Psoas muscle (tissue), 8 donors: ENCODE data around the gene KIF11. TPM values are rescaled to one million over a fixed set of nuclear protein-coding genes. Genes with fewer than 3 reads are reported as not detected.
"Not testable (repeated sequence)": the region's sequence is repeated elsewhere in the genome, so short reads cannot be mapped to it uniquely, and the experiment has no call there.

ENCODE experiments used
- ATAC-seq, 4 donors: fragments of 200-7000 bp; cut with Tn5 transposase; one replicate each; pipeline ENCODE4 v1.9.1; 2020; ENCODE audit warnings: moderate library complexity in 3 of 4, mild to moderate bottlenecking in 2 of 4
- DNase-seq, 2 donors: peaks; one replicate each; pipeline ENCODE4 v3.0.0-alpha.2; 2020
- H3K27ac ChIP-seq: fragments of 200-600 bp; one replicate; pipeline ENCODE4 v1.8.0; 2022
- H3K27me3 ChIP-seq, 3 donors: fragments of 200-600 bp in 1 of 3; one replicate each; pipeline versions ENCODE4 v1.6.1 to v1.8.0; 2013 to 2022; ENCODE audit warnings: low read length in 2 of 3, mild to moderate bottlenecking in 2 of 3, moderate library complexity in 1 of 3; ENCODE audit not compliant: insufficient read depth in 3 of 3
- H3K36me3 ChIP-seq, 2 donors: fragments of 200-600 bp in 1 of 2; one replicate each; pipeline versions ENCODE4 v1.6.1 to v1.8.0; 2013 to 2022; ENCODE audit warnings: low read depth in 1 of 2, mild to moderate bottlenecking in 1 of 2, moderate library complexity in 1 of 2; ENCODE audit not compliant: insufficient read depth in 1 of 2
- H3K4me1 ChIP-seq: fragments of 200-600 bp; one replicate; pipeline ENCODE4 v1.8.0; 2022
- H3K4me3 ChIP-seq: fragments of 200-600 bp; one replicate; pipeline ENCODE4 v1.8.0; 2022; ENCODE audit warnings: mild to moderate bottlenecking
- H3K9me3 ChIP-seq: fragments of 200-600 bp; one replicate; pipeline ENCODE4 v1.8.0; 2022
- WGBS, 3 donors: extraction: QIAGEN DNeasy Blood & Tissue Kit; methylation state at CpG; one replicate each; pipeline versions ENCODE4 v1.1.6 to v1.1.7; 2013; 5-methylcytosine and 5-hydroxymethylcytosine counted together
- intact Hi-C, 2 donors: fragments of 100-400 bp; cut with DNase I; formaldehyde crosslinking; loops; one replicate each; pipeline versions ENCODE4 v1.11.0 to v1.14.2; 2022
- polyA plus RNA-seq, 3 donors: library from polyadenylated mRNA; stranded (reverse); fragments of 200-250 nt; gene quantifications; one replicate each; pipeline ENCODE4 v1.2.3, GENCODE V29; 2013
- total RNA-seq, 4 donors: library from RNA; stranded (reverse); fragmentation: NEBNext Ultra II Directional in 2 of 4; extraction: Animal tissue kit (Norgen Biotek cat#: 25700) in 2 of 4; gene quantifications; one replicate each; pipeline versions ENCODE4 v1.2.1 to v1.2.4, GENCODE V29; 2021 to 2023
- TF ChIP-seq, protein P1 (sequence below): fragments of 200-600 bp; IDR thresholded peaks from one replicate; pipeline ENCODE4 v1.8.0; 2022; ENCODE audit warnings: antibody characterized with exemption
- donor health status: healthy with polysubstance abuse.
- donor health status: DM: no; HTN: no; CAD: no; lungs with moderate emphysema.
- donor health status: Bipolar disorder and iron deficiency.
- donor health status: healthy.
- donor health status: DM: yes; HTN: yes; CAD: no.
- donor health status: DM: no; HTN: no; CAD: no.
- donor health status: DM: no; HTN: no; CAD: no.
- donor health status: DM: yes; HTN: yes; CAD: no.

KIF11 gene
- total and polyA plus RNA-seq, 7 donors = 0.08 to 0.40 (median 0.23) TPM

- no peak overlapping the region for H3K27ac ChIP-seq
- no peak for DNase-seq
- TF ChIP-seq, protein P1, sequence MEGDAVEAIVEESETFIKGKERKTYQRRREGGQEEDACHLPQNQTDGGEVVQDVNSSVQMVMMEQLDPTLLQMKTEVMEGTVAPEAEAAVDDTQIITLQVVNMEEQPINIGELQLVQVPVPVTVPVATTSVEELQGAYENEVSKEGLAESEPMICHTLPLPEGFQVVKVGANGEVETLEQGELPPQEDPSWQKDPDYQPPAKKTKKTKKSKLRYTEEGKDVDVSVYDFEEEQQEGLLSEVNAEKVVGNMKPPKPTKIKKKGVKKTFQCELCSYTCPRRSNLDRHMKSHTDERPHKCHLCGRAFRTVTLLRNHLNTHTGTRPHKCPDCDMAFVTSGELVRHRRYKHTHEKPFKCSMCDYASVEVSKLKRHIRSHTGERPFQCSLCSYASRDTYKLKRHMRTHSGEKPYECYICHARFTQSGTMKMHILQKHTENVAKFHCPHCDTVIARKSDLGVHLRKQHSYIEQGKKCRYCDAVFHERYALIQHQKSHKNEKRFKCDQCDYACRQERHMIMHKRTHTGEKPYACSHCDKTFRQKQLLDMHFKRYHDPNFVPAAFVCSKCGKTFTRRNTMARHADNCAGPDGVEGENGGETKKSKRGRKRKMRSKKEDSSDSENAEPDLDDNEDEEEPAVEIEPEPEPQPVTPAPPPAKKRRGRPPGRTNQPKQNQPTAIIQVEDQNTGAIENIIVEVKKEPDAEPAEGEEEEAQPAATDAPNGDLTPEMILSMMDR = no peak
- no peaks in the 10 kb centered on the region for H3K9me3 ChIP-seq
- 88 to 97% (median 90%) methylated on average over 4 of the region's 4 CpGs for WGBS, 3 donors
- H3K4me1 ChIP-seq = peaks cover 36% of the 10 kb centered on the region
- no peaks in the 10 kb centered on the region for H3K27me3 ChIP-seq
- peak in 1 of 4 donors; percentile 45 for ATAC-seq
- intact Hi-C loops = no loop called here
- peaks cover 0 to 10% of the 10 kb centered on the region in 2 donors for H3K36me3 ChIP-seq
- no peak overlapping the region for H3K4me3 ChIP-seq
Measured at GRCh38 chr10:92567952-92568600, 24.9 kb upstream of the KIF11 start.

DNA sequence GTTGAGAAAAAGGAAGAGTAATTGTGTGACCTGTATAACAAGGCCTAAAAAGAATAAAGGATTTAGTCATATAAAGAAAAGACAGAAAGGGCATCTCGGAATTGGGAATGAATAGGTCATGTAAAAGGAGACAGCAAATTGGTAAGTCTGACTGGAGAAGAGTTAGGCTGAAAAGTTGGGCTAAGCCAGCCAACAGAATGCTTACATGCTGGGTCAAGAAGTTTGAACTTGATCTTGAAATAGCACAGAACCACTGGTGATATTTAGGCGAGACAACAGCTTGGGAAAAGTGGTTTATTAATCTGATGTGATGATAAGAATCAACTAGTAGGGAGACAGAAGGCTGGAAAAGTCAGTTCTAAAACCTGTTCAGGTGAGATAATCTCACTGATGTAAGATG is 23.9 kb upstream of the KIF11 start:
- Histone ChIP-seq H3K9me3 (no peaks in the 10 kb centered on the region), H3K36me3 (peaks cover 0 to 10% of the 10 kb centered on the region in 2 donors), H3K4me3 (no peak overlapping the region), H3K4me1 (peaks cover 36% of the 10 kb centered on the region), H3K27ac (no peak overlapping the region), H3K27me3 (no peaks in the 10 kb centered on the region)
- TF ChIP-seq, protein P1 = no peak
- ATAC-seq (no peak), DNase-seq (no peak)
- 62 to 84% (median 66%) methylated on average over 2 of the region's 2 CpGs for WGBS, 3 donors
- intact Hi-C loops = no loop called here

DNA sequence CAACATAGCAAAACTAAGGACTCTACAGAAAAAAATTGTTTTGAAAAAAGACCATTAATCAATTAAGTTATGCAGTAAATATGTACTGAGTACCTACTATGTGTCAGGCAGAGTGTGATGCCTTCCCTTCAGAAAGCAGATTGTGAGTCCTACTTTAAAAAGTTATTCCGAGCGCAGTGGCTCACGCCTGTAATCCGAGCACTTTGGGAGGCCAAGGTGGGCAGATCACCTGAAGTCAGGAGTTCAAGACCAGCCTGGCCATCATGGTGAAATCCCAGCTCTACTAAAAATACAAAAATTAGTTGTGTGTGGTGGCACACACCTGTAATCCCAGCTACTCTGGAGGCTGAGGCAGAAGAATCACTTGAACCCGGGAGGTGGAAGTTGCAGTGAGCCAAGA is 23.3 kb upstream of the KIF11 start:
- not testable (repeated sequence) for DNase-seq, H3K27ac ChIP-seq, H3K9me3 ChIP-seq, H3K4me3 ChIP-seq, ATAC-seq, H3K27me3 ChIP-seq
- H3K36me3 ChIP-seq = peaks cover 0 to 10% of the 10 kb centered on the region in 2 donors
- WGBS, 3 donors = 91 to 97% (median 91%) methylated on average over 5 of the region's 5 CpGs
- intact Hi-C loops = loop anchor here in 1 of 2 donors (5.0 kb wide), 1 partner anchor 52 kb away; no protein-coding TSS in a partner anchor
- H3K4me1 ChIP-seq = peaks cover 37% of the 10 kb centered on the region

DNA sequence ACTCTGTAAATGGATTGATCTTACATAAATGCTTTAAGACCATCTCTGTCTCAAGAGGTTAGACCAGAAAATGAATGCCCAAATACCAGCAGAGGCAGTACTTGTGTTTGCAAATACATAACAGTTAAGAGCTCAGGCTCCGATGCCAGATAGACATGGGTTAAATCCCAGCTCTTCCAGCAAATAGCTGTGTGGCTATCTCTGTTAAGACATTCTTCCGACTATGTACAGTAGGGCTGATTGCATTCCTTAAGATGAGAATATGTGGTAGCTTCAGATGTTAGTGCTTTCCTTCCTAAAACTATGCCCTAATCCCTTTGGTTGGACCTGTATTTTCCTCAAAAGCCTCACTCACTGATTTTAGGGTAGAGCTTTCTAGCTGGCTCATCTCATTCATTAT is 21.3 kb upstream of the KIF11 start:
- peak overlapping the region; percentile 93 for H3K4me3 ChIP-seq
- peaks cover 0 to 10% of the 10 kb centered on the region in 2 donors for H3K36me3 ChIP-seq
- ATAC-seq = no peak
- no peak for DNase-seq
- no peak overlapping the region for H3K27ac ChIP-seq
- peaks cover 42% of the 10 kb centered on the region for H3K4me1 ChIP-seq
- H3K27me3 ChIP-seq = no peaks in the 10 kb centered on the region
- H3K9me3 ChIP-seq = no peaks in the 10 kb centered on the region
- WGBS, 3 donors = 55 to 74% (median 58%) methylated on average over 2 of the region's 2 CpGs
- TF ChIP-seq, protein P1 = no peak
- intact Hi-C loops = loop anchor here in 1 of 2 donors (5.0 kb wide), 1 partner anchor 54 kb away; no protein-coding TSS in a partner anchor

DNA sequence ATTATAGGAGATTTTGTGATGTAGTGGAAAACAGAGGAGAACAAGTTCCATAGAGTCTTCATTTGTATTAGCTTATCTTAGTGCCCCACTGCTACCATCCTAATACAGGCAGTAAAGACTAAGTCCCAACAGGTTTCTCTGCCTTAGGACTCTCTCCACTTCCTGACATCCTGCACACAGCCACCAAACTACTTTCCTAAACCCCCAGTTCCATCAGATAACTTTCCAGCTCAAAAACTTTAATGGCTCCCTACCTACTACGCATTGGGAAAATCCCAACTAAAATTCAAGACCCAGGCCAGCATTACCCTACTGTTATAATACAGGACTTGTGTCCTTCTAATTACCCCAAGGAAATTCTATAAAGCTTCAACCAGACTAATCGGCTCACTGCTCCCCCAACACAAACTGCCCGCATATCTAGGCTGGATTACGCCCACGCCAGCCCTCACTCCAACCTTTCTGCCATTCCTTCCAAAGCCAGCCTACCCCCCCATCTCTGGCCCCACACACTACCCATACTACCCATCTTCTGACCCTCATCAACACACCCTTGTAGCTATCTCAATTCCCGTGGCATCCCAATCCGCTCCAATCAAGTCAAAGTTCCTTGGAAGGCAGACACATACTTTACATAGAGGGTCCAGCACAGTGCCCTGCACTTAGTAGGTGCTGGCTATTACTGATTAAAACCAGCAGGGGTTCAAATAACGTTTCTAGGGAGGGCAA is 20.4 kb upstream of the KIF11 start:
- H3K9me3 ChIP-seq = no peaks in the 10 kb centered on the region
- no peak for DNase-seq
- no peak for ATAC-seq
- peak overlapping the region; percentile 96 for H3K27ac ChIP-seq
- WGBS, 3 donors = 57 to 68% (median 59%) methylated on average over 8 of the region's 8 CpGs
- no peaks in the 10 kb centered on the region for H3K27me3 ChIP-seq
- H3K4me3 ChIP-seq = peak overlapping the region; percentile 93
- TF ChIP-seq, protein P1 = no peak
- H3K36me3 ChIP-seq = peaks cover 0 to 10% of the 10 kb centered on the region in 2 donors
- peaks cover 42% of the 10 kb centered on the region for H3K4me1 ChIP-seq
- intact Hi-C loops = loop anchor here in 1 of 2 donors (5.0 kb wide), 1 partner anchor 55 kb away; no protein-coding TSS in a partner anchor
